IPS-18a (cell line): ENCODE results near the gene OR4C46.
"Not testable (repeated sequence)": the region's sequence is repeated elsewhere in the genome, so short reads cannot be mapped to it uniquely, and the experiment has no call there.

Source experiments
- H3K27ac ChIP-seq: one replicate; pipeline ENCODE4 v1.5.1; 2013; ENCODE audit warnings: low read length
- H3K27me3 ChIP-seq: one replicate; pipeline ENCODE4 v1.6.1; 2013; ENCODE audit warnings: mild to moderate bottlenecking, low read length; ENCODE audit not compliant: control insufficient read depth, insufficient read depth
- H3K36me3 ChIP-seq: one replicate; pipeline ENCODE4 v1.6.1; 2013; ENCODE audit warnings: low read depth, low read length; ENCODE audit not compliant: control insufficient read depth
- H3K4me1 ChIP-seq: one replicate; pipeline ENCODE4 v1.6.1; 2013; ENCODE audit warnings: low read depth, low read length; ENCODE audit not compliant: control insufficient read depth
- H3K4me3 ChIP-seq: one replicate; pipeline ENCODE4 v1.5.1; 2013; ENCODE audit warnings: low read length
- H3K9ac ChIP-seq: one replicate; pipeline ENCODE4 v1.6.1; 2013; ENCODE audit warnings: mild to moderate bottlenecking, low read length, moderate library complexity
- H3K9me3 ChIP-seq: one replicate; pipeline ENCODE4 v1.6.1; 2013; ENCODE audit warnings: low read depth, low read length; ENCODE audit not compliant: control insufficient read depth

OR4C46 gene

GRCh38 chr11:54603898-54604297 is at the start of gene OR4C46:
TSS of gene OR4C46 (minus strand) at chr11:54603998. CDS start at chr11:54603998, 0 bp downstream.
- Histone ChIP-seq H3K9ac (no peak within 1 kb of the TSS), H3K27ac (no peak within 1 kb of the TSS), H3K4me1 (no peaks in the 10 kb centered on the region), H3K9me3 (peaks cover 40% of the 10 kb centered on the region), H3K36me3 (no peaks in the 10 kb centered on the region), H3K27me3 (no peaks in the 10 kb centered on the region), H3K4me3 (no peak within 1 kb of the TSS)

- H3K27ac ChIP-seq, H3K36me3 ChIP-seq, H3K4me1 ChIP-seq, H3K4me3 ChIP-seq, H3K9ac ChIP-seq, H3K27me3 ChIP-seq: not testable (repeated sequence)
- peaks cover 49% of the 10 kb centered on the region for H3K9me3 ChIP-seq
Measured at GRCh38 chr11:54645606-54646005, 41.8 kb upstream of the OR4C46 start.

- H3K9ac ChIP-seq, H3K36me3 ChIP-seq, H3K4me1 ChIP-seq, H3K27ac ChIP-seq, H3K27me3 ChIP-seq, H3K4me3 ChIP-seq: not testable (repeated sequence)
- H3K9me3 ChIP-seq = peaks cover 46% of the 10 kb centered on the region
Measured at GRCh38 chr11:54561439-54561838, 42.4 kb downstream of the OR4C46 start.

- Histone ChIP-seq H3K36me3 (no peaks in the 10 kb centered on the region), H3K4me1 (no peaks in the 10 kb centered on the region), H3K9me3 (peaks cover 43% of the 10 kb centered on the region), H3K27ac (no peak overlapping the region), H3K27me3 (no peaks in the 10 kb centered on the region), H3K9ac (no peak overlapping the region), H3K4me3 (no peak overlapping the region)
Measured at GRCh38 chr11:54558919-54559318, 44.9 kb downstream of the OR4C46 start.

- Histone ChIP-seq H3K27me3 (no peaks in the 10 kb centered on the region), H3K9me3 (peaks cover 46% of the 10 kb centered on the region), H3K9ac (no peak overlapping the region), H3K4me3 (no peak overlapping the region), H3K27ac (no peak overlapping the region), H3K36me3 (no peaks in the 10 kb centered on the region), H3K4me1 (no peaks in the 10 kb centered on the region)
Measured at GRCh38 chr11:54558407-54558806, 45.4 kb downstream of the OR4C46 start.
